HG03354 (cell line): Measurements from ENCODE around the gene CD44.
A peak's percentile ranks its signal among the peaks of the same experiment; 100 is the strongest.

Experiments
- ATAC-seq: cut with Tn5 transposase; IDR thresholded peaks from one replicate; pipeline ENCODE4 v1.9.1; 2021; ENCODE audit warnings: mild to moderate bottlenecking; ENCODE audit not compliant: unreplicated experiment, poor library complexity, severe bottlenecking

The CD44 gene

GRCh38 chr11:35135222-35135621 lies 3.7 kb upstream of the CD44 start:
- no peak for ATAC-seq

GRCh38 chr11:35136311-35136710 lies 2.7 kb upstream of the CD44 start:
- no peak for ATAC-seq

DNA sequence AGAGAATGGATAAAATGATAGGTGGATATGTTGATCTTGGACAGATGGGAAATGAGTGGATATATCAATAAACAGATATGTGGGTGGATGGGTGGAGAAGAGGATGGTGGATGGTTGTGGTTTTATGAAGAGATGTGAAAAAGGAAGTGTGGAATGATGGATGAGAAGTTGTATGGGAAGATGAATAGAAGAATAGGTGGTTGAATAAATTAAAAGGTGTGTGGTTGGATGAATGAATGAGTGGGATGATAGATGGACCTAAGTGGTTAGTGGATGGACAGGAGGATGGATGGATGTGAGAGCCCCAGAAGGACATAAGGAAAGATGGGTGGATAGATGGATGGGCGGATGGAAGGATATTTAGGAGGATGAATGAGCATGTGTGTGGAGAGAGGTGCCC lies 913 bp upstream of the CD44 start:
- ATAC-seq, result no peak

- no peak for ATAC-seq
These were observed 397 bp upstream of the CD44 start for GRCh38 chr11:35138606-35138942.

- ATAC-seq, result no peak
These were observed 831 bp downstream of the CD44 start for GRCh38 chr11:35139722-35140282.

GRCh38 chr11:35141071-35141470 lies 2.1 kb downstream of the CD44 start:
- ATAC-seq, result no peak

DNA sequence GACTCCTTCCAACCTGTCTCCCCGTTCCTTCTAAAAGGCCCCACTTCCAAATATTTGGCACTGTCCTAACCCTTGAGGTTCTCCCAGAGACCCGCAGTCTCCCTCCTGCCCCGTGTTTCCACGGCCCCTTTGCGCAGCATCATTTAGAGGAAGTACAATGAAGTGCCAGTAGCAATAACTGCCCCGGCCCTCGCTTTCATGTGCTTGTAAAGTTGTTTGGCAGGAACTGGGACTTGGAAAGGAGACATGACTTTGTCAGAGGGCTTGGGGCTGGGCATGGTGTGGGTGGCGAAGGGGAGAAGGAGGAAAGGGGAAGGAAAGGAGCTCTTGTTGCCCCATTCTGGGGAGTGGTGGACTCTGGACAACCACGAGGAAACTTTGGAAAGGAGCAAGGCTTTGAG lies 2.6 kb downstream of the CD44 start:
- ATAC-seq, result no peak

DNA sequence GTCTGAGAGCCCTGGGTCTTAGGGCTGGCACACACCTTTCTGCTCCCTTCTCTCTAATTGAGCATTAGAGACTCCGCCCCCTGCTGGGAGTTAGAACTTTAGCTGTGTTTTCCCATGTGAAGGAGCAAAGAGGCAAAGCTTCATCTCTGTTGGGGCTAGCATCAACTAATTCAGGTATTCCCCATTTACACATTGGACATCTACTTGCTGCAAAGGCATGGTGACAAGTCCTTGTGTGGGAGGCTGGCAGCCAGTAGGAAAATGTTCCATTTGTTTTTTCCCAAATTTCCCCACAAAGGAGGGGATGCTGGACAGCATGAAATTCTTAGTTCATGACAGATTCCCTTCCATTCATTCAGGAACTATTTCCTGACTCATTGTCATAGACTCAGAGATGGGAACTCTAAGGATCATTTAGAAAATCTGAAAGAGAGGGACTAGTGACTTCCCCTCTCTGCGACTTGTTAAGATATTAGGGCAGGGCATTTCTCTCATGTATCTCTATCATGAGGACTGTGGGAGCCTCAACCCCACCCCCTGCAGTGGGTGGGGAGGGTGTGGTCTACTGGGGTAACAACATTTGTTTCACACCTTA lies 3.6 kb downstream of the CD44 start:
- no peak for ATAC-seq

DNA sequence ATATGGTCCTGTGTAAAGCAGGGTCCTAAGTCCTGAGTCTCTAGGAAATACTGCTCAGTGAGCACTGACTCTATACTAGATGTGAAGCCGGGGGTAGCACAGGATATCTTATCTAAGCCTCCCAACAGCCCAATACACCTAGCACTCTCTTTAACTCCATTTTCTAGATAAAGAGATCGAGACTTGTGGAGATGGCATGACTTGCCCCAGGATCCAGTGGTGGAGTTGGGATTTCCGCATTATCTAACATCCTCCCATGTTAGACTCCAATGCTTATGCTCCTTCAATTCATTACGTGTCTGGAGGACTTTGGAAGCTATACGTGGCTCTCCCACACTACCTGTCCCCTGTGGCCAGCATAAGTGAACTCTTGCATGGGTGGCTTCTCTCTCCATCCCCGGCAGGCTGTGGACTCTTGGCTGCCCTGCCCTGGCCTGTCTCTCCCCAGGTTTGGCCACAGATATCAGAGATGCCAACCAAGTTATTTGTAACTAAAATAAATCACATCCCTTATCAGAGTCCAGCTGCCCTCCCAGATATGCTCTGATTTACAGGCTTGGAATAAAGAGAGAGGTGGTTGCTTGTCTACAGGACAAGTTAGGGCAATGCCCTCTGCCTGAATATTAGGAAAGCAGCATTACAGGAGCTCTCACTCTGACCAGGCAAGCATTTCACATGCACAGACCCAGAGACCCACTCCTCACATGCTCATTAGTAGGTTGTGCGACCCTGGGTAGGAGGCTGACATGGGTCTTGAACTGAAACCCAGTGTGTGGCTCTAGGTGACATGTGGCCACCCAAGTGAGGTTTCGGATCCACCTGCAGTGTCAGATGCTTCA lies 4.5 kb downstream of the CD44 start:
- ATAC-seq, result no peak

DNA sequence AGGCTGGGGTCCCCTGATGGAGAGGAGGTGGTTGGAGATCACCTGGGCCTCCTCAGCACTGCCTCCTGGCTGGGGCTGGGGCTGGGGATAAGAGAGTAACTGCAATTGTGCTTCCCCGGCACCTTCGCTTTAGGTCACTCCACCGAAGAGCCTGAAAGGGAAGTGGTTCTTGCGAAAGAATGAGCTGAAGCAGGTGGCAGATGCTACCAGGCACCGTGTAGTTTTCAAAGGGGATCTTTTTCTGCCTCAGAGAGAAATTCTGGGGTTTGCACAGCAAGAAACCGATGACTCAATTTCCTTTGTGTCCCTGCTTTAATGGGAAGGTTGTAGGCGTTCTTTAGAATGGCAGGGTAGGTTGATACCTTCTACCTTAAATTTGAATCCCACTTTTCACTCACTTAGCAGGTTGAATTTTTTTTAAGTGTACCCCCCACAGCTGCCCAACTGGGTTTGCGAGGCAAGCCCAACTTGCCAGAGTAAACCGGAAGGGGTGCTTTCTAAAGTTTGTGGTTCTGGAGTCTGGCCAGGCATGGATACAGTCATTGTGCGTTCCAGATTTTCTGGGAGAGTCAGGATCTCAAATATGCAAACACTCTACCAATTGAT lies 5.3 kb downstream of the CD44 start:
- peak; percentile 56 for ATAC-seq

DNA sequence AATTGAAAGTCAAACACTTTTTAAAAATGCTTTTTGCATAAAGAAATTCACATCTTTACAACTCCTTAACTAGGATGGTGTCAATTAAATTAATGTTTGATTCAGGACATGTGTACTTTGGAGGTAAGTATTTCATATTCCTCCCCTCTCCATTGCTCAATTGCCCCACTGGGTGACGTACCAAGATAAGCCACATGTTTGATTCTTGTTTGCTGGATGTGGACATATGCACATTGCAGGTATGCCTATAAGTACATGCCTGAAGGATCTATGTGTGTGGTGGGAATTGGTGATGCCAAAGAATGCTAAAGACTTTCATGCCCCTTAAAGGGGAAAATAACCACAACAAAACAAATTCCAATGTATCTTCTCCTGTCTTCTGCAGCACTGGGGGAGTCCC lies 5.8 kb downstream of the CD44 start:
- ATAC-seq, result no peak

DNA sequence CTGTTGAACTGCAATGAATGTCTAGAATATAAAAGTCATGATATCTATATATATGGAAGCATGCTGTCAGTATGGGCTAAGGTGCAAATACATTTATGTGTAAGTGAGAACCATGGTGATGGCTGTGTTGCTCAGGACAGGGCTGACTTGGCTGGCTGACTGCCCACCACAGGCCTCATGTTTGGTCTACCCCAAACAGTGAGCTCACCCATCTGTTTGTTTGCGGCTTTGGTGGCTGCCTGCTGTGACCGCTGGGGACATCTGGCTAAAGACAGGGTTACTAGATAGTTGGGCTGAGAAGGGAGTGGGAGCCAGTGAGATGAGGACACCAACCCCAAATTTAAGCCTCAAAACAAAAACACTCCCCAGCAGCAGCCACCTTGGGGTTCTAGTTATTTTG lies 6.3 kb downstream of the CD44 start:
- peak; percentile 66 for ATAC-seq

GRCh38 chr11:35146074-35146521 lies 7.1 kb downstream of the CD44 start:
- peak; percentile 26 for ATAC-seq

DNA sequence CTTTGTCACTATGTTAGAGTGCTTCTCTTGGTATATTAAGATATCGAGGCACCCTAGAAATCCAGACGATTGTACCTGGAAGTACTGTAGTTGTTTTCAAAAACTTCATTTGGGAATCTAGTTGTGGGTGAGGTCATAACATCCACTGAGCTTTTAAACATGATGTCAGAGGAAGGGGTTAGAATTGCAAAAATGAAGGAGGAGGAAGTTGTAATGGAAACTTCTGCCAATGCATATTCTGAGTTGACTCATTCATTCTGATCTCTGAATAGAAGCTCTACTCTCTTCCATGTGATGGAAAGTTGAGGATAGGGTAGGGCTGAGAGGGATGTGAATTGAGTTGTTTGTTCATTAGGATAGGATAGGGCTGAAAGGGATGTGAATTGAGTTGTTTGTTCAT lies 7.7 kb downstream of the CD44 start:
- ATAC-seq, result no peak

GRCh38 chr11:35147235-35147634 lies 8.3 kb downstream of the CD44 start:
- ATAC-seq, result no peak

DNA sequence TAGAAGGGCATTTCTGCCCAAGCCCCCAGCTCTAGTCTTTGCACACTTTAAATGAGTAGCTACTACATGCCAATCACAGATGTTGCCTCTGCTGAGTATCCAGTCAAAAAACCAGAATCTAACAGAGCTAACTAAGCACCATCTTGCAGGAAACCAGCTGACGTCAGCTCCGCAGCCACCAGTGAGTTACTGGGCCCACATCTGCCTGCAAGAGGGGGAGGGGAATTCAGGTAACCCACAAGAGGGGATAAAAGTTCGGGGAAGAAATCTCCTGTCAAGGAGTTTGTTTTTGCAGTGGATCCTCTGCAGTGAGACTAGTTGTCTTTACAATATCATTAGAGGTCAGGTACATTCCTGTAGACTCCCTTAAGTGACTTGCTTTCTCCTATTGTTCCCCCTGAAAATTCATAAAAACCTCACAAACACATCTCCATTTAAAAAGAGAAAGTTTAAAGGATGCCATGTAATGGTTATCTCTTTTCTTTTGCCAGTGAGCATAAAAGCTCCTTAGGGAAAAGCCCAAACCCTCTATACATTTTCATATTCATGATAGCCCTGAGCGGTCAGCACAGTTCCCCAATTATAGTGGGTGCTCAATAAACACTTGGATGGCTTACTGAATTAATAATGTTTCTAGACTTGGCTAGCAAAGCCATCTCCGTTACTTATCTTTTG lies 9.3 kb downstream of the CD44 start:
- ATAC-seq, result no peak

GRCh38 chr11:35150454-35150853 lies 11.5 kb downstream of the CD44 start:
- no peak for ATAC-seq

GRCh38 chr11:35151241-35151640 lies 12.3 kb downstream of the CD44 start:
- no peak for ATAC-seq

- ATAC-seq, result no peak
These were observed 12.8 kb downstream of the CD44 start for GRCh38 chr11:35151683-35152280.

GRCh38 chr11:35152575-35152974 lies 13.6 kb downstream of the CD44 start:
- no peak for ATAC-seq
